Measurements from ENCODE around the gene BLOC1S5.
"Not testable (repeated sequence)": the region's sequence is repeated elsewhere in the genome, so short reads cannot be mapped to it uniquely, and the experiment has no call there.

BLOC1S5 gene

DNA sequence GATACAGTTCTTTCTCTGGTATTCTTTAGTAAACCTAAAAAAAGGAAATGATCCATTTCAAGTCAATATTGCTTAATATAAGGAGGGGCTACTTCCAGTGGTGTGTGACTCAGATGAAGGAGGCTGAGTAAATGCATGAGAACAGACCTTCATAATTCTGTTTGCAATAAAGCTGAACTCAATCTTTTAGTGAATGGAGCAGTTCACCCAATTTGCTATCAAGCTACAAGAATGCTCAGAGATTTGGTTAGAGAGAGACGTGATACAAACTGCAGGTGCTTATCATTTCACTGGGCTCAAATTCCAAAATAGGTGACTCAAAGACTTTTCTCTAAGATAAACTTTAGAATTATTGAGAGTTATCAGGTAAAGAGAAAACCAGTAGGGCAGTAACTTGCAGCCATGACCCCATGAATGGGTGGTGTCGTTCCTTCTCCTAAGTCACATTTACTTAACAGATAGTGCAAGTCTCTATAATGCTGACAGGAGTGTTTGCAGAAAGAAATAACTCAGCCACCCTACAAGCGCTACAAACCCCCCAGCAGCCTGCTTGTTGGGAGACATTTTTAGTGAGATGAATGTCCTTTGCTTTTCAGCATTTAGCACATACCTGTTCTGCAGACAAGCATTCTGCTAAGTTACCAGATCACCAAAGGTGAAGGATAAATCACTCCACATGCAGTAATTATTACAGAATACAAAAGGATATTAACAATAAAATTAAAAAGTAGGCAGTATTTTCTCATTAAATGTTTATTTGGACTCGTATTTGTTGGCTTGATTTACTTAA, 16.4 kb upstream of the BLOC1S5 start:
- no peak for DNase-seq

DNA sequence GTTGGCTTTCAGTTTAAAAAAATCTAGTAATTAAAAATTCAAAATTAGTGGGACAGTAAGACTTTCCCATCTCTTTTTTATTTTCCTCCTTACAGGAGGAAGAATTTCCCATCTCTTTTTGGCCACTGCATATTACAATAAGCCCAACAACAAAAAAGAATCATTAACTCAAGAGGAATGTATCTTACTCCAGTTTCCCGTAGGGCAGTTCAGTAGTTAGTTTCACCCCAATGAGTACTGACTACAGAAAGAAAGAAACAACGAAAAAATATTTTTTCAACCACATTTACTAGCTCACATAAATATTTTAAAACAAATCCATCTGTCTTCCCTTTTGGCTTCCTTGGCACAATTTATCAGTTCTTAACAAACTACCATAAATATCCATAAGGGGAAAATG, 14.9 kb upstream of the BLOC1S5 start:
- no peak for DNase-seq

DNA sequence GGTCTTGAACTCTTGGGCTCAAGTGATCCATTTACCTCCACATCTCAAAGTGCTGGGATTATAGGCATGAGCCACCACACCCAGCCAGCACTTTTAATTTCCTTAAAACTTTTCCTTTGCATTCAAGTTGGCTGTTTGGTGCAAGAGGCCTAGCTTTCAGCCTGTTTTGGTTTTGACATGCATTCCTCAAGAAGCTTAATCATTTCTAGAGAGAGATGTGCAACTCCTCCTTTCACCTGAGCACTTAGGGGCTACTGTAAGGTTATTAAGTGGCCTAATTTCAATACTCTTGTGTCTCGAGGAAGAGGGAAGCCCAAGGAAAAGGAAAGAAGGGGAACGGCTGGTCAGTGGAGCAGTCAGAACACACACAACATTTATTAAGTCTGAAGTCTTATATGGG, 13.8 kb upstream of the BLOC1S5 start:
- DNase-seq = no peak

DNA sequence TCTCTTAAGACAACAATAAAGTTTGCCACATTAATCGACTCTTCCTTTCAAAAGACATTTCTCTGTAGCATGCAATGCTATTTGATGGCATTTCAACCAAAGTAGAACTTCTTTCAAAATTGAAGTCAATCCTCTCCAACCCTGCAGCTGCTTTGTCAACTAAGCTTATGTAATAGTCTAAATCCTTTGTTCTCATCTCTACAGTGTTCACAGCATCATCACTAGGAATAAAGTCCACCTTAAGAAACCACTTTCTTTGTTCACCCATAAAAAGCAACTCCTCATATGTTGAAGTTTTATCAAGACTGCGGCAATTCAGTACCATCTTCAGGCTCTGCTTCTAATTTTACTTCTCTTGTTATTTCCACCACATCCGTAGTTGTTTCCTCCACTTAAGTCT, 11.5 kb upstream of the BLOC1S5 start:
- DNase-seq = no peak

DNA sequence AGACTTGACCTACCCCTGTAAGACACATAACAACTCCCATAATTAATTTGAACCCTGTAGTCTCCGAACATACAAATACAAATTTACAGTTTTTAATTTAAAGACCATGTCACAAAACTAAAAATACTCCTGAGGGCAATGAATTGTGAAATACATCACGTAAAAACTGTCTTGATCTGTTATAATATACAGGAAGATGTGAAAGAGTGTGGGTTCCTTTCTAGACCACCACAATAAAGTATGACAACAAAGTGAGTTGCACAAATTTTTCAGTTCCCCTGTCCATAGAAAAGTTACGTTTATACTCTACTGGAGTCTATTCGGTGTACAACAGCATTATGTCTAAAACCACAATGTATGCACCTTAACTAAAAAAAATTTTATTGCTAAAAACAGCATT, 11.0 kb upstream of the BLOC1S5 start:
- DNase-seq = no peak

DNA sequence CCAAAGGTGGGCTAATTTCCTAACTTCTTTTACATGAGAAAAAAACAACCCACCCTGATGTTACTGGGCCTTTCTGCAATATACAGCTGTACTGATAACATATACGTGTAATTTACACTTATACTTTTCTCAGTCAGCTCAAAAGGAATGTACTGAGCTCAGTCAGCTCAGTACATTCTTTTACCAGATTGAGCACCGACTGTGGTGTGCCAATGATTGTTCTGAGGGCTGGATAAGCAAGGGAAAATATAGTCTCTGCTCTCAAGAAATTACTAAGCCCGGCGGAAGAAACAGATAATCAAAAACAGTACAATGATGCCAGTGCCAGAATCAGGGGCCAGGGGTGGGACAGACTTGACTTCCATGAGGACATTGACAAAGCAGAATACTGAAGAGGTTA, 10.0 kb upstream of the BLOC1S5 start:
- DNase-seq = no peak

DNA sequence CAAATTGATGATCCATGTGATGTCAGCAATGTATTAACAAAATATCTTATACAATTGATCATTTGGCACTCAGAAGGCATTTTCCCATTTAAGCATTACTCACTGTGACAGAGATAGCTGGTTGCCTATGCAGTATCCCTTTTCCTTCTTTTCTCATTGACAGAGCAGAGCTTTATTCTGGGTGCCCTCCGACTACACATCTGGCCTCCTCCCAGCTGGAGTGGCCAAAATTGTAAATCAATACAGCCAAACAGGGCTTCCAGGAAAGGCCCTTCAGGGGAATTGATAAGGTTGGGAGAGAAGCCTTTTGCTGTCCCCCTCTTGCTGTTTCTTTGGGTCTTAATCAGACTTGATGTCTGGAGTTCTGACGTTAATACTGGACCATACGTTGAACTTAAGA, 9.6 kb upstream of the BLOC1S5 start:
- no peak for DNase-seq

DNA sequence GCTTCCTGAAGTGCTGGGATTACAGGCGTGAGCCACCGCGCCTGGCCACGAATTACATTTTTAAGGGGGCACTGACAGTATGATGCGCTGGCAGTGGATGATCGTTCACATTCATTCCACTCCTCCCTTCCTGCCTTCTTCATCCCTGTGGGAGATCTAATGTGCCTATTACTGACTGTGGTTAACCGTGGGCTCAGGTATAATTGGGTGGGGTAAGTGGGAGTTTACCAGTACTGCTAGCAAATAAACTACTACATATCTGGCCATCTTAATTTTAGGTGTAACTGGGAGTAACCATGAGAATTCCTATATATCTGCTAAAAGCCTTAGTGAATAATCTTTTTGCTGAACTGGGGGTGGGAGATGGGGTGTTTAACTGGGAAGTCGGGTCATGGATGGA, 6.5 kb upstream of the BLOC1S5 start:
- DNase-seq = no peak

DNA sequence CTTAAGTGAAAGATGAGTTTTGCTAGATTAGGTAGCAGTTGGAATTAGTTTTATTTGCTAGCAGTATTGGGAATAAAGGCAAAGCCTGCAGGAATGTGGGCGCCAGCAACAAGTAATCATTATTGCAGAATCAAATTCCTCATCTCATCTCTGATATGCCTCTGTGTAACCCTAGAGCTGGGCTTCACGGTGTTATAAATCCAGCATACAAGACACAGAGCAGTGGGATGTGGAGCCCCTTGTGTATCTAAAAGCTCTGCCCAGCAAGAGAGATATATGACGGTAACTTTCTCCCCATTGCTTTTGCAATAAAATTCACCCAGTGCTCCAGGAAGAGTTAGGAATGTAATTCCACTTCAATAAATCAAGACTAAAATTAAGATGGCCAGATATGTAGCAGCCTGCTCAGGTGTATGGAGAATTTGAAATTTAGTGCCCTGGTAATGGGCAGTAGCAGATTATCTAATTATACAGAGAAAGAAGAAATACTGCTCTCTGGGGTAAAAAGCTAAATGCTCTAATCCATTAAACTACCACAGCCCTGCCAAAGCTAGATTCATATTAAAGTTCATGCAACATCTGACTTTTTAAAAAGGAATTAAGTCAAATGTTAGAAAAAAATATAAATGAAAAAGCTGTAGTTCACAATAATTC, 5.6 kb upstream of the BLOC1S5 start:
- DNase-seq = no peak

DNA sequence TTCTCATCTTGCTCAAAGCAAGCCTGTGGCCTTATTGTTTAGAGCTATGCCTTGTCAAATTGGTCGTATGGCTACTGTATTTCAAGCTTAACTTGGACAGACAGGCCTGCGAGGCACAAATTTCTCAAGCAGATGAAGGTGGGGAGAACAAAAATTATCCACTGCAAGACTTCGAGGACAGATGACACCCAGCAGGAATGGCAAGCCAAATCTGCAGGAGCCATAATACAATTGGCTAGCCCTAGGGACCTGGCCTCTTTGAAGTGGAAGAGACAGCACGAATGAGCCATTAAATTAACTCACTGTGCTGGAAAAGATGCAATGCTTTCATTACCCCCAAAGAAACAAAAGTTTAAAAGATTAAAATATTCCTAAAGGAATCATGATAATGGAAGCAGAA, 5.0 kb upstream of the BLOC1S5 start:
- DNase-seq = no peak

DNA sequence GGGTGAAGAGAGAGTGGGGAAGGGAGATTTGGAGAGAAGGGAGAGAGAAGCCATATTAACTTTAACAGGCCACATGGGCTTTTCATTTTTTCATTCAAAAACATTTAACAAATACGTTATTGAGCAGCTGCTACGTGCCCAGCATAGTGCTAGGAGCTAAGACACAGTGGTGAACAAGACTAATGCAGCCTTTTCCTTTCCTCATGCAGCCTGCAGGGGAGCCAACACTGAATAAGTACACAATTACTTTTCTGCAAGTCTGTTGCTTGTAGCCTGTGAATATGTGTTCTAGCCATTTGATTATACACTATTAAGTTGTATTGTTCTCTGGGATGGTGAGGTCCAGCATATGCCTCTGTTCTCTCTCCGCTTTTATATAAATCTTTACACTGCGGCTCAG, 1.9 kb upstream of the BLOC1S5 start:
- DNase-seq = no peak

DNA sequence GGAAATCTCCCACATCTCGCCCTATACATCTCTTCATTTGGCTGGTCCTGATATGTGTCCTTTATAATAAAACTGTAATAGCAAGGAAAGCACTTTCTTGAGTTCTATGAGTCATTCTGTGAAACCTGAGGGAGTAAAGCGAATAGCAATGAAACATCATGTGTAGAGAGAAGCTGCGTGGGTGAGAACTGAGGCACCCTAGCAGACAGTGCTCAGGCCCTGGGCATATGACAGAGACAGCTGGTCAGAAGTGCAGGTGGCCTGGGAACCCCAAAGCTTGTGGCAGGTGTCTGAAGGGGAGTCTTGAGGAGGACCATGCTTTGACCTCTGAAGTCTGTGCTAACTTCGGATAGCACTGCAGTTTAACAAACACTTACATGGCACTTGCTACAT, 1.3 kb upstream of the BLOC1S5 start:
- DNase-seq = no peak

DNA sequence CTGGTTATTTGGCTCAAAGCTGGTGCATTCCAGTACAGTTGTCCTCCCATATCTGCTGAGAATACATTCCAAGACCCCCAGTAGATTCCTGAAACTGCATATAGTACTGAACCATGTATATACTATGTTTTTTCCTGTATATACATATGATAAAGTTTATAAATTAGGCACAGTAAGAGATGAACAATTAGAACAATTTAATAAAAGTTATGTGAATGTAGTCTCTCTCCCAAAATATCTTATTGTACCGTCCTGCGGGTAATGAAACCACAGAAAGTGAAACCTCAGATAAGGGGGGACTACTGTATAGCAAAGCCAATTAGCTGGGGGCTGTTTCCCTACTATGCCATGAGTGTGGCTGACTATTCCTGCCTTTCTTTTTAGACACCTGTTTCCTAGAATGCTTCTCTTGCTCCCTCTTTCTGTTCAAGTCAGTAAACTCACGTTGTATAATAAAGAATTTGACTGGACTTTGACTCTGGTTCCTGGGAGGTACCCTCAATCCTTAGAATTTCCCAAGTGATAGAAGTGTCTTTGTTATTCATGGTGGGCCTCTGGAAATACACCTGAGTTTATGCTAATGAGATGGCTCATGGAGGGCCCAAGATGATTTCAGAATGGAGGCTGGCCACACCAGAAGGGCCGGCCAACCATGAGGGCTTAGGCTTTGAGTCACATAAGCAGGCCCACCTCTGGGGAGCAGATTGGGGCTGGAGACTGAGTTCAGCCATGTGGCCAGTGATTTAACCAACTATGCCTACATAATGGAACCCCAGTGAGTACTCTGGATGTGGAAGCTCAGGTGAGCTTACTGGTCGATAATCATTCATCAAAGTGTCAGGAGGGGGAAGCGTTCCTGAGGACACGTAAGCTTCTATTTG, 689 bp upstream of the BLOC1S5 start:
- DNase-seq = no peak

DNA sequence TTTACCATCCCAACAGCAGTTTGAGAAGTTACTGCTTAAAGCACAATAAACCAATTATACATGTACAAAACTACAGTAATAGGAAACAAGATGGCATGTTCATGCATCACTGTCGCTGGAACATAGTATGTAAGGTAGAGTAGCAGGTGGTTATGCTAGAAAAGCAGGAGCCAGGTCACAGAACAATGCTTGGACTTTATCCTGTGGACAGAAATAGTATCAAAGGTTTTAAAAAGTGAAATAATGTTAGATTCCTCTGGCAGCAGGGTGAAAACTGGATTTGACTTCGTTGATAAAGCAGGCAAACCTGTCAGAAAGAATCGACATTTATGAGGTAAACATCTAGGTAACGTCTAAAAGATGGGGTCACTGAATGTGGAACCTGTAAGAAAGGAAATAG, 2.5 kb downstream of the BLOC1S5 start:
- DNase-seq = no peak

DNA sequence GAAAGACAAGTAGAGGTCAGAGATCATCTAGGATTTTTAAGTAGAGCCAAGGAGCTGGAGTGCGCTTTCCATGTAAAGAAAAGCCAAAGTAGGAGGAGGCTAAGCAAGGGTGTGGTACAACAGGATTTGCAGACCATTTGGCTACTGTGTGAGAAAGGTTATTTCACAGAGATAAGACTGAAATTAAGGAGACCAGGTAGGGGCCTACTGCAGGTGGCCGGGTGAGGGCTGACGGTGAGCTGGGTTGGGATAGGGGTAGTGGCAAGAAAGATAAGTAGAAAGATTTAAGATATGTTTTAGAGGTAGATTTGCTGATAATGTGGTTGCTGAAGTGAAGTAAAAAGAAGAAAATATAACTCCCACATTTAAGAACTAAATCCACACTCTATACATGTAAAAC, 3.8 kb downstream of the BLOC1S5 start:
- DNase-seq = no peak

DNA sequence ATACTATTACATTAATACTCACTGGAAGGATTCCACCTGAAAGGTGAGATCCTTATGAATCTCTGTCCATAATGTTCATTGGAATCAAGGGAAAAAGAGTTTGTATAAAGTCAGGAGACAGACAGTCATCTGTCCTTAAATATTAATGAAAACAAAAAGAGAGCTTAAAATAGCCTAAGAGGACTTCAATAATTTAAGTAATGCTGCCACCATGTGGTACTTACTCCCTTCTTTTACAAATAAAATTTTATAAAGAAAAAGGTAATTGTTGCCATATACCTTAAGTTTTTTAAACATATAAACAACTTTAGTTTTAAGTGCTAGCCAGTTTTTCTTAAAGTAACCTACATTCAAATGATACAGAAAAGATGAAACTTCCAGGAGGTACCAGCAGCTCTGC, 5.1 kb downstream of the BLOC1S5 start:
- no peak for DNase-seq

DNA sequence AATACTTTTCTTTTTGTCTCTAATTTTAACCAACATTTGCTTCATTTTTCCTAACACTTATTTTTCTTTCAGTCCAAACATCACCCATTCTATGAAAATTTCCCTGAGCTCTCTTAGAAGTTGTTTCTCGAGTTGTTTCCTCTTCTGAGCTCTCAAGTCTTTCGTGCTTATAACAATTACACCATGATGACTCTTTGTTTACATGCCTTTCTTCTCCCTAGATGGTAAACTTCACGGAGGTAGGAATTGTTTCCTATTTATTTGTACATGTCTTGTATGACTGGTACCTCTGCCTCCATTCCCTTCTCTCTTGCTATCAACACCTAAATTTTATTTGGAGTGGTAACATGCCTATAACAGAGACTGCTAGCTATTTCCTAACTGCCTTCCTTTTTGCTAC, 6.4 kb downstream of the BLOC1S5 start:
- DNase-seq = no peak

DNA sequence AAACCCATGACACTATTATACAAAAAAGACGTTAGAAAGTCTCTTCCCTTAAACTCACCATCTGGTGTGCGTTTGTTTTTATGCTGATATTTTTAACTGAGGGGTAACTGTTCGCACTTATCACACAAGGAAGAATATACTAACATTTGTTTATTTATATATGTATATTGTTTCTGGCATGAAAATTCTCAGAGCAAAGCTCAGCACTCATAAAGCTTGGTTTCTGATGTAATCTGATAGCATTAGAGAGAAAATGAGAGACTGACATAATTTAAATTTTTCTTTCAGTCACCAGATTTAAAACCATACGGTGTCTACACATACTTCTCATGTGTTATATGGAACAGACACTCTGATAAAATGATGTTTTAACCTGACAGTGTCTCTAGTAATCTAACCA, 6.9 kb downstream of the BLOC1S5 start:
- DNase-seq = no peak

DNA sequence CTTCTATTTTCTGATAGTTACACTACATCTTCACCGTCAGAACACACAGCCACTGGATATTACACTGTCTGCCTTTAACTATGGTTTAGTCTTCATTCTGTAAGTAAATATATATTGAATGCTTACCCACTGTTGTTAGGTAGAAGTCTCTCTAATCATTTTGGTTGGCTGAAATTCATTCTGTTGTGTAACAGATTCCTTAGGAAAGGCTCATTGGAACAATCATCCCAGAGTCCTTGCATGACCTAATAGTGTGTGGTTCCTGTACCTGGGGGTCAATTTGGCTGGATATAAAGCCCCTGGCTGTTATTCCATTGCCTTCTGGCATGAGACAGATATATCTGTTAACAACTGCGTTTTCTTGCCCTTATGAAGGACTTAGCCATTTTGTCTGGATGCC, 9.9 kb downstream of the BLOC1S5 start:
- DNase-seq = no peak

DNA sequence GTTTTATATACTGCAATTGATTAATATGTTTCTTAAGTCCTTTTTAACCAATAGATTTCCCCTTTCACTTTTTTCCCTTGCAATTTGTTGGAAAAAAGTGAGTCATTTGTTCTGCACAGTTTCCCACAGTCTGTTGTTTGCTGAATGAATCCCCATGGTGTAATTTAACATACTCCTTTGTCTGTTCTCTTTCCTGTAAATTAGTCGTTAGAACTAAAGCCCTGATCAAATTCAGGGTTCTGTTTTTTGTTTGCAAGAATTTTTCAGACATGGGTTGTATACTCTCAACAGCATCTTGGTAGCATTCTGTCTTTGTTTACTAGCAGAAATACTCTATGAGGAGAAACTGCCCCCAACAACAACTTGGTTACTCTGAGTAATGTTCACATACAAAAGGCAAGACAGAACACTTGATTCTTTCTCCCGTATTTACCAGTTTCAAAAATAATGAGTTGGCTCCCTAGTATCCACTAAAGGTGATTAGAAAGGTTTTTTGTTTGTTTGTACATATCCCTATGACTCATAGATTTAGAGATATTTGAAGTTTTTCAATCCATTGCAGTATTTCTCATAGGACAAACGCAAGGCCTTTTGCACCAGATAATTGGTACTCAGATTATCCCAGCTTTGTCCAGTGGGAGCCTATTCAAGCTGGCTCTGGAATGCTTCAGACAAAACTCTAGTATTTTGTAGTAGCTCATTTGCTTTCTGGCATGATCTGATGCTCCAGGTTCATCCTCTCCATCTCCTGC, 16.5 kb downstream of the BLOC1S5 start:
- no peak for DNase-seq

DNA sequence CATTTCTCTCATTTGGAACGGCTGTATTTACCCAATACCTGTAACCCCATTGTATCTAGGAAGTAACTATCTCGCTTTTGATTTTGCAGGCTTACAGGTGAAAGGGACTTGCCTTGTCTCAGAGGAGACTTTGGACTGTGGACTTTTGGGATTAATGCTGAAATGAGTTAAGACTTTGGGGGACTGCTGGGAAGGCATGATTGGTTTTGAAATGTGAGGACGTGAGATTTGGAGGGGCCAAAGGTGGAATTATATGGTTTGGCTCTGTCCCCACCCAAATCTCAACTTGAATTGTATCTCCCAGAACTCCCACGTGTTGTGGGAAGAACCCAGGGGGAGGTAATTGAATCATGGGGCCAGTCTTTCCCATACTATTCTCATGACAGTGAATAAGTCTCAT, 18.4 kb downstream of the BLOC1S5 start:
- not testable (repeated sequence) for DNase-seq

DNA sequence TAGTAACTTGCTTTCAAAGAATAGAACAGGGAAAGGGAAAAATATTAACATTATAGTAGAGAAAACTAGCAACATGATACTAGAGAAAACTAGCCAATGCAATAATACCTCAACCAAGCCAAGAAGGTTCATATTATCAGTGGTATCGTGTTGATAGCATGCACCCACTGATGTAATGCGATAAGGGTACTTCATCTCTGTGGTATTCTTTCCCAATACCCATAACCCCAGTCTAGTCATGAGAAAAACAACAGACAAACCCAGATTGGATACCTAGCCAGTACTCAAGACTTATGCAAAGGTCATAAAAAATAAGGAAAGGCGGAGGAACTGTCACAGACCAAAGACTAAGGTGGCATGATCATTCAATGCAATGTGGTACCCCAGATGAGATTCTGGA, 21.0 kb downstream of the BLOC1S5 start:
- no peak for DNase-seq

DNA sequence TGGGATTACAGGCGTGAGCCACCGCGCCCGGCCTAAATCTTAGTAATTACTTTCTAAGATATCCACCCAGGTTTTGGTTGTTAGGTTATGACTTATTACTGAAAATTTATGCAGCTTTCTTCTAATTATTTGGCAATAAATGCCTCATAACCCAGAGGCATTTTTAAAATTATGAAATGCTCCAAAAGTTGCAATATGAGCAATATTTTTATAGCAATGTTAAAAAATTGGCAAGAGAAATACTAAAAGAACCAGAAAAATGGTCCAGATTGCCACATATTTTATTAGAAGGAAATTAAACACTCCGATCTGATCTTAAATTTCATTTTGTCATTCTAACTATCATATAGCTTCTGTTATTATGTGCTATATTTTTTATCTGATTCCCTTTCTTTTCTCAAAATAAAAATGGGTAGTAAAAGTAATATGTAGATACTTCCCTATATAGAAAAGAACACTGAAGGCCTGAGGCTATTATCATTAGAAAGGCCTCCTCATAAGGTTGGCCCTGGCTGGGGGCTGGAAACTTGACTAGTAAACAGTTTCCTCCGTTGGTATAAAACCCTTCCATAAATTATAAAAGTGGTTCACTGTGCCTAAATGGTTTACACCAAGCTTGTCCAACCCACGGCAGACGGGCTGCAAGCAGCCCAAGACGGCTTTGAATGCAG, 22.1 kb downstream of the BLOC1S5 start:
- no peak for DNase-seq
